ENCODE data around the gene RAD18.

GRCh38 chr3:8981296-8981695 lies 18.0 kb upstream of the RAD18 start:
- TF ChIP-seq POLR2A (IDR thresholded peaks at IDR 0.05) (no peak), CTCF (IDR thresholded peaks at IDR 0.05) (no peak), EP300 (IDR thresholded peaks at IDR 0.05) (no peak)

Data from ovary (tissue), 3 donors.